ENCODE results near the gene WASF3.
A peak's percentile ranks its signal among the peaks of the same experiment; 100 is the strongest.

WASF3 gene

DNA sequence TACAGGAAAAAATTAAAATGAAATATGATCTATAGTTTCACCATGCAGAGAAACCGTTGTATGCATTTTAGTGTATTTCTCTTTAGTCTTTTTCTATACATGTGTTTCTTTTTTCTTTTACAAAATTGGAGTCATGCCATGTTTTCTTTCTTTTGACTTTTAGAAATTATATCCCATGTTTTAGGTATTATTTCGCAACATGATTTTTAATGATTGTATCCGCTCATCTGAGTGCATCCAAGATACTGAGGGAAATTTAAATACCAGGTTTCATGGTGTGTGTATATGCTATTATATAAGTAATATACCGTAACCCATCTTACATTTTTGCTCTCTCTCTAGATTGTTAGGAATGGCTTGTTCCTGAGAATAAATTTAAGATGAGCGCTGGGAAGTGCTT is 120.8 kb downstream of the WASF3 start:
- no peak for DNase-seq (ENCODE audit: low read depth)
- TF ChIP-seq, protein P1, sequence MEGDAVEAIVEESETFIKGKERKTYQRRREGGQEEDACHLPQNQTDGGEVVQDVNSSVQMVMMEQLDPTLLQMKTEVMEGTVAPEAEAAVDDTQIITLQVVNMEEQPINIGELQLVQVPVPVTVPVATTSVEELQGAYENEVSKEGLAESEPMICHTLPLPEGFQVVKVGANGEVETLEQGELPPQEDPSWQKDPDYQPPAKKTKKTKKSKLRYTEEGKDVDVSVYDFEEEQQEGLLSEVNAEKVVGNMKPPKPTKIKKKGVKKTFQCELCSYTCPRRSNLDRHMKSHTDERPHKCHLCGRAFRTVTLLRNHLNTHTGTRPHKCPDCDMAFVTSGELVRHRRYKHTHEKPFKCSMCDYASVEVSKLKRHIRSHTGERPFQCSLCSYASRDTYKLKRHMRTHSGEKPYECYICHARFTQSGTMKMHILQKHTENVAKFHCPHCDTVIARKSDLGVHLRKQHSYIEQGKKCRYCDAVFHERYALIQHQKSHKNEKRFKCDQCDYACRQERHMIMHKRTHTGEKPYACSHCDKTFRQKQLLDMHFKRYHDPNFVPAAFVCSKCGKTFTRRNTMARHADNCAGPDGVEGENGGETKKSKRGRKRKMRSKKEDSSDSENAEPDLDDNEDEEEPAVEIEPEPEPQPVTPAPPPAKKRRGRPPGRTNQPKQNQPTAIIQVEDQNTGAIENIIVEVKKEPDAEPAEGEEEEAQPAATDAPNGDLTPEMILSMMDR (conservative IDR thresholded peaks at IDR 0.05; ENCODE audit: low read depth, low read length) = no peak
- no peak overlapping the region for H3K4me3 ChIP-seq (ENCODE audit: low read length)

DNA sequence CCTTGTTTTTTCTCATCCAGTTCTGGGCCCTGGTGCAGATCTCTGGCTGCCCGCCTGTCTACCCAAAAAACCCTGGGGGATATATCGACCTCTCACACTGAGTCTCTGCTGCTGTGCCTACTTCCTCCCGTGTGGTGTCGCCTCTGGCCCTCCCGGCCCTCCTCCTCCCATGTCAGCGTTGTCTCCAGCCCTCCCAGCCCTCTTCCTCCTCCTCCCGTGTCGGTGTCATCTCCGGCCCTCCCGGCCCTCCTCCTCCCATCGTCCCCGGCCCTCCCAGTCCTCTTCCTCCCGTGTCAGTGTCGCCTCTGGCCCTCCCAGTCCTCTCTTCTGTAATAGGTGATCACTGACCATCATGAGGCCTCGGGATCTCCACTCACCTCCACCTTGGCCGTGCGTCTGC is 121.3 kb downstream of the WASF3 start:
- TF ChIP-seq, protein P1 (conservative IDR thresholded peaks at IDR 0.05; ENCODE audit: low read depth, low read length) = no peak
- no peak overlapping the region for H3K4me3 ChIP-seq (ENCODE audit: low read length)
- DNase-seq (ENCODE audit: low read depth) = no peak

DNA sequence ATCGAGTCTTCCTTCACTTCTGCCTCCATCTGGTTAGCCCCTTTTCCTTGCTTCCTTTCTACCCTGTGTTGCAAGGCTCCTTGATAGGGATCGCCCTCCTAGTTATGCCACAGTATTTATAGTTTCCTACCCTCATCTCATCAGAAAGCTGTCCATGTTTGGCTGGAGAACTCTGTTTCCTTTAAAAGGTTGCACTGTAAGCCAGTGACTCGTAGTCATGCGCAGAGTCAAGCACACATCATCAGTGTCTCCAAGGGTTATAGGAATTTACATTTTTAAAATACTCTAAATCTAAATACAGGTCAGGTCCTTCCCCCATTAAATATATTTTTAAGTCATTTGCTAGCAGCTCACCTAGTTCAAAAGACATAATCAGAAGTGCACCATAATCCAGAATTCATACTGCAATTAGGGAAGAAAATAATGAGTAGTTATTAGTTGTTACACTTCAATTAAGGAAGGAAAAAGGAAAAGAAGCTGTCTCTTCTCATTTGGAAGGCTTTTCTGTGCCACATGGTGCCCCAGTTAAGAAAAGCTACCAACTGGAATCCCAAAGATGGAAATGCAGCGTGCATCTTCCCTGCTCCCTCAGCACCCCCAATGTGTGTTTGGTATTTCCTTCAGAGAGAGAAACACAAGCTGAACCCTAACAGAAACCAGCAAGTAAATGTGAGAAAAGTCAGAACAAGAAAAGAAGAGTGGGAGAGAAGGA is 122.1 kb downstream of the WASF3 start:
- DNase-seq (ENCODE audit: low read depth) = peak; percentile 66
- peak overlapping the region; percentile 9 for H3K4me3 ChIP-seq (ENCODE audit: low read length)
- TF ChIP-seq, protein P1 (conservative IDR thresholded peaks at IDR 0.05; ENCODE audit: low read depth, low read length) = no peak

DNA sequence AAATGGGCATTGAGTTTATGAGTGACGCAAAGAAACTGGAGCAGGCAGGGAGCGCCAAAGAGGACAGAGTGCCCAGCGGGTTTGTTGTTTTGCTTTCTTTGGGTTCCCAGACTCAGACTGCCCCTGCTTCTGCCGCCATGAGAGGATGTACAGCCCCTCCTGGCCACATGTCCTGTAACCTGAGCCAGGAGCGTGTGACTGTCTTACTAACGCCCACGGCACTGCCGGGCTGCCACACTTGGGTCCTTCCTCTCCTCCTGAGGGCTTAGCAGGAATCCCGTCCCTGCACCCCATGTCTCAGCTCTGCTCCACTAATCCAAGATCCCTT is 122.6 kb downstream of the WASF3 start:
- peak overlapping the region; percentile 9 for H3K4me3 ChIP-seq (ENCODE audit: low read length)
- peak; percentile 85 for DNase-seq (ENCODE audit: low read depth)
- TF ChIP-seq, protein P1 (conservative IDR thresholded peaks at IDR 0.05; ENCODE audit: low read depth, low read length) = no peak

DNA sequence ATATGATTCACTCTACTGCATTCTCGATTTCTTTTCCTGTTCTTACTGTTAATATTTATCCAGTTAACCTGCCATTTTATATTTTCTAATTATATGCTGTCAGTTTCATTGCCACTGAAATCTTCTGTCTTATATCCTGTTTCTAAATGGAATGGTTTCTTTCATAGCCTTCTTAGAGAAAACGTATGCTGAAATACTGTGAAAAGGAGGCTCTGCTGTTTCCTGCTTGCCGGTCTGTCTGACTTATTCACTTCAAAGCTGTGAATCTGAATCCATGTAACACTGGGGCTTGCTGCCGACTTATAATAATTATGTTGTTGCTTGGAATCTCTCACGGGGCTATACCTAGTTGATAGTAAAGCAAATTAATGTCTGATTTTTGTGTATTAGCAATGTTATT is 123.1 kb downstream of the WASF3 start:
- TF ChIP-seq, protein P1 (conservative IDR thresholded peaks at IDR 0.05; ENCODE audit: low read depth, low read length) = no peak
- no peak for DNase-seq (ENCODE audit: low read depth)
- H3K4me3 ChIP-seq (ENCODE audit: low read length) = peak overlapping the region; percentile 9

DNA sequence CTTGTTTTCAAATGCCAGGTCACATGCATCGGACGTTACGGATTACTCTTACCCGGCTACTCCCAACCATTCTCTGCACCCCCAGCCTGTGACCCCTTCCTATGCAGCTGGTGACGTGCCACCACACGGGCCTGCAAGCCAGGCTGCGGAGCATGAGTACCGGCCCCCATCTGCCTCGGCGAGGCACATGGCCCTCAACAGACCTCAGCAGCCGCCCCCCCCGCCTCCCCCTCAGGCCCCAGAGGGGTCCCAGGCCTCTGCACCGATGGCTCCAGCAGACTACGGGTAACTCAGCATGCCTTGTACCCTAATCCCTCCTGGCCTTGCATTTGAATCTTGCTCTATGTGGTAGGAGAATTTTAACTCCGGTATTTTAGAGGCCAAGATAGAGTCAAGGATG is 123.6 kb downstream of the WASF3 start:
- no peak overlapping the region for H3K4me3 ChIP-seq (ENCODE audit: low read length)
- TF ChIP-seq, protein P1 (conservative IDR thresholded peaks at IDR 0.05; ENCODE audit: low read depth, low read length) = no peak
- DNase-seq (ENCODE audit: low read depth) = no peak

DNA sequence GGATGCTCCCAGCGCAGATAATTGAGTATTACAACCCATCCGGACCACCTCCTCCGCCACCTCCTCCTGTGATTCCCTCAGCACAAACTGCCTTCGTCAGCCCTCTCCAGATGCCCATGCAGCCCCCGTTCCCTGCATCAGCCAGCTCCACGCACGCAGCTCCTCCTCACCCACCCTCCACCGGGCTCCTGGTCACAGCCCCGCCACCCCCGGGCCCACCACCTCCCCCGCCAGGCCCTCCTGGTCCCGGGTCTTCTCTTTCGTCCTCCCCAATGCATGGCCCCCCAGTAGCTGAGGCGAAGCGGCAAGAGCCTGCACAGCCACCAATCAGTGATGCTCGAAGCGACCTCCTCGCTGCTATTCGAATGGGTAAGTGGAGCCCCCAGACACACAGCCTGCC is 125.1 kb downstream of the WASF3 start:
- no peak for DNase-seq (ENCODE audit: low read depth)
- H3K4me3 ChIP-seq (ENCODE audit: low read length) = no peak overlapping the region
- TF ChIP-seq, protein P1 (conservative IDR thresholded peaks at IDR 0.05; ENCODE audit: low read depth, low read length) = no peak

Data from retinal pigment epithelial cell (primary cell).